ENCODE results near the gene SHC3. TPM values are rescaled to one million over a fixed set of nuclear protein-coding genes. Genes with fewer than 3 reads are reported as not detected.
A peak's percentile ranks its signal among the peaks of the same experiment; 100 is the strongest.

Gene SHC3
- total and polyA plus RNA-seq, 2 of the 4 experiments (the other 2 are of a cell fraction), result 4.5 to 13.3 TPM

DNA sequence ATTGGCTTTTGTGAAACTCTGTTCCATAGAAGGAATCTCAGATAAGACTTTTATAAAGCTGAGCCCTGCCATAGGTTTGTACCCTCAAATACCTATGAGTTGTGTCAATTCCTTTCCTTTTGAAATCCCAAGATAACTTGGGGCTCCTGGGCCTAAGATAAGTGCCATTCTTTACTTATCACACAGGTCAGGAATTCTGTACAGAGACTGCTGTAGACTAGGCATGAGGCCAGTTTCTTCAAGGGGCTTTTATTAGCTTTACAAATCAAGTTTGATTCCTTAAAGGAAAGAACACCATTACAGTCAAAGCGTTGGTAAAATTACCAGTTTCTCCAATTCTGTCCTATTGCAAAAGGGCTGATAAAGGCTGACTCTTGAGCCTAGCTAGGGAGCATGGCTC, 39.2 kb downstream of the SHC3 start:
- H3K18ac ChIP-seq (ENCODE audit: low read depth, low read length), result peak overlapping the region; percentile 97; the same call in 1 of the 2 replicates
- peak overlapping the region; percentile 74 for H2AK5ac ChIP-seq (ENCODE audit: low read depth, low read length)
- peak overlapping the region; percentile 81 to 84 for H4K8ac ChIP-seq (ENCODE audit: low read depth in 2 of 2, low read length in 2 of 2)
- H3K4me3 ChIP-seq (ENCODE audit: insufficient read depth, low read depth, low read length), result no peak overlapping the region
- no peaks in the 10 kb centered on the region; the same call in 1 of the 2 replicates for H3K9me3 ChIP-seq (ENCODE audit: control insufficient read depth, insufficient read depth, low read length)
- peak overlapping the region; percentile 46; the same call in 1 of the 2 replicates for H4K5ac ChIP-seq (ENCODE audit: low read depth, low read length)
- no peak overlapping the region for H2AFZ ChIP-seq (replicated peaks; ENCODE audit: low read length, poor library complexity)
- peak overlapping the region; percentile 92 for H3K4ac ChIP-seq (ENCODE audit: low read depth, low read length)
- no peak overlapping the region; the same call in 1 of the 2 replicates for H3K56ac ChIP-seq (ENCODE audit: extremely low read depth, insufficient read depth, low read length)
- ATAC-seq (ENCODE audit: low read depth), result peak; percentile 13; the same call in 1 of the 2 replicates
- H3K9me1 ChIP-seq (ENCODE audit: insufficient read depth, low read length), result 0 out of 2 replicates have a peak, but pooled peaks cover 4% of the 10 kb centered on the region
- intact Hi-C loops (cut with micrococcal nuclease), result loop anchor here (10.0 kb wide), 1 partner anchor 105 kb away; no protein-coding TSS in a partner anchor
- no peak overlapping the region; the same call in 1 of the 2 replicates for H3K4me2 ChIP-seq (ENCODE audit: low read depth, low read length)
- H3K36me3 ChIP-seq (ENCODE audit: control insufficient read depth, insufficient read depth, low read length), result no peaks in the 10 kb centered on the region
- peak overlapping the region; percentile 92 for H4K91ac ChIP-seq (ENCODE audit: insufficient read depth, low read depth, low read length)
- H2BK20ac ChIP-seq (ENCODE audit: low read depth, low read length), result peak overlapping the region; percentile 69
- peaks cover 28 to 66% of the 10 kb centered on the region in 2 experiments for H3K79me1 ChIP-seq (ENCODE audit: low read depth in 1 of 2, low read length in 2 of 2)
- H3K14ac ChIP-seq (replicated peaks; ENCODE audit: low read depth, low read length), result peak overlapping the region; percentile 93
- H3K27ac ChIP-seq (ENCODE audit: insufficient read depth, low read length), result peak overlapping the region; percentile 84
- DNase-seq, result peak; percentile 65
- TF ChIP-seq SMC3 (IDR thresholded peaks at IDR 0.05; ENCODE audit: low read depth, low read length), result no peak
- TF ChIP-seq RAD21 (IDR thresholded peaks at IDR 0.05; ENCODE audit: low read length), result no peak
- TF ChIP-seq BHLHE40 (IDR thresholded peaks at IDR 0.05; ENCODE audit: low read depth, low read length), result no peak
- no peak for TF ChIP-seq MXI1 (IDR thresholded peaks at IDR 0.05; ENCODE audit: borderline replicate concordance, low read depth, low read length)
- no peak for TF ChIP-seq MAZ (IDR thresholded peaks at IDR 0.05; ENCODE audit: borderline replicate concordance, low read depth, low read length)
- TF ChIP-seq, protein P1, sequence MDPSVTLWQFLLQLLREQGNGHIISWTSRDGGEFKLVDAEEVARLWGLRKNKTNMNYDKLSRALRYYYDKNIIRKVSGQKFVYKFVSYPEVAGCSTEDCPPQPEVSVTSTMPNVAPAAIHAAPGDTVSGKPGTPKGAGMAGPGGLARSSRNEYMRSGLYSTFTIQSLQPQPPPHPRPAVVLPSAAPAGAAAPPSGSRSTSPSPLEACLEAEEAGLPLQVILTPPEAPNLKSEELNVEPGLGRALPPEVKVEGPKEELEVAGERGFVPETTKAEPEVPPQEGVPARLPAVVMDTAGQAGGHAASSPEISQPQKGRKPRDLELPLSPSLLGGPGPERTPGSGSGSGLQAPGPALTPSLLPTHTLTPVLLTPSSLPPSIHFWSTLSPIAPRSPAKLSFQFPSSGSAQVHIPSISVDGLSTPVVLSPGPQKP (IDR thresholded peaks at IDR 0.05; ENCODE audit: borderline replicate concordance, low read depth, low read length), result no peak
- no peak for TF ChIP-seq CEBPB (IDR thresholded peaks at IDR 0.05; ENCODE audit: low read depth, low read length)
- TF ChIP-seq RFX5 (IDR thresholded peaks at IDR 0.05; ENCODE audit: low read depth, low read length), result no peak
- no peak for TF ChIP-seq POLR2A (IDR thresholded peaks at IDR 0.05; ENCODE audit: low read depth, low read length)
- TF ChIP-seq, protein P2, sequence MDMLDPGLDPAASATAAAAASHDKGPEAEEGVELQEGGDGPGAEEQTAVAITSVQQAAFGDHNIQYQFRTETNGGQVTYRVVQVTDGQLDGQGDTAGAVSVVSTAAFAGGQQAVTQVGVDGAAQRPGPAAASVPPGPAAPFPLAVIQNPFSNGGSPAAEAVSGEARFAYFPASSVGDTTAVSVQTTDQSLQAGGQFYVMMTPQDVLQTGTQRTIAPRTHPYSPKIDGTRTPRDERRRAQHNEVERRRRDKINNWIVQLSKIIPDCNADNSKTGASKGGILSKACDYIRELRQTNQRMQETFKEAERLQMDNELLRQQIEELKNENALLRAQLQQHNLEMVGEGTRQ (IDR thresholded peaks at IDR 0.05; ENCODE audit: low read depth, low read length), result no peak
- TF ChIP-seq NFE2L2 (IDR thresholded peaks at IDR 0.05; ENCODE audit: low read depth, low read length), result no peak
- no peak for TF ChIP-seq FOS (IDR thresholded peaks at IDR 0.05; ENCODE audit: low read depth, low read length)
- no peak for TF ChIP-seq CHD1 (IDR thresholded peaks at IDR 0.05; ENCODE audit: low read depth, low read length)
- TF ChIP-seq RCOR1 (IDR thresholded peaks at IDR 0.05; ENCODE audit: insufficient replicate concordance, low read length), result no peak
- no TSS peak for BruUV-seq (replicated peaks)
- ChIA-PET CTCF (interaction anchor here (1.2 to 1.6 kb wide), 2 partner anchors 11 to 14 kb away, joined by 3 to 4 read pairs; no protein-coding TSS in a partner anchor), POLR2A (ENCODE audit: unreplicated experiment) (no interaction called here)
- no CpG with 5 or more reads among the region's 1 CpG for WGBS, 2 experiments (ENCODE audit: extremely low coverage in 2 of 2, insufficient read length in 1 of 2)
- H2BK120ac ChIP-seq (ENCODE audit: low read depth, low read length), result peak overlapping the region; percentile 90
- no peak overlapping the region for H2AK9ac ChIP-seq (replicated peaks; ENCODE audit: low read depth, low read length, poor library complexity)
- H2BK5ac ChIP-seq (ENCODE audit: low read depth, low read length, poor library complexity, severe bottlenecking), result peak overlapping the region; percentile 72
- H3K9ac ChIP-seq (ENCODE audit: low read depth, low read length), result no peak overlapping the region
- H3K27me3 ChIP-seq (ENCODE audit: control insufficient read depth, insufficient read depth, low read length), result no peaks in the 10 kb centered on the region
- no peaks in the 10 kb centered on the region for H4K20me1 ChIP-seq (ENCODE audit: insufficient read depth, low read length)
- dilution Hi-C loops (cut with HindIII; ENCODE audit: low sequenced_read_pairs, unreplicated experiment), result no loop called here
- H3K23ac ChIP-seq (ENCODE audit: low read depth, low read length), result peak overlapping the region; percentile 26; the same call in 1 of the 2 replicates
- peak overlapping the region; percentile 92; the same call in 2 of the 3 replicates for H2BK15ac ChIP-seq (ENCODE audit: low read depth, low read length)
- H3K4me1 ChIP-seq (ENCODE audit: control insufficient read depth, insufficient read depth, low read length), result peaks cover 26% of the 10 kb centered on the region
- in situ Hi-C loops (cut with MboI; ENCODE audit: low sequenced_read_pairs), result no loop called here
